Activated naive CD8-positive, alpha-beta T cell treated with anti-CD3 and anti-CD28 coated beads for 36 hours (primary cell): ENCODE data around the gene CADM2. TPM values are rescaled to one million over a fixed set of nuclear protein-coding genes. Genes with fewer than 3 reads are reported as not detected.

Experiments used
- DNase-seq: peaks from one replicate; pipeline ENCODE4 v3.0.0; 2021
- H3K27ac Mint-ChIP-seq: one replicate; pipeline ENCODE4 v1.8.0; 2022; ENCODE audit warnings: mild to moderate bottlenecking, moderate library complexity, mixed read lengths
- H3K27me3 Mint-ChIP-seq: one replicate; pipeline ENCODE4 v1.8.0; 2022; ENCODE audit warnings: mild to moderate bottlenecking, mixed read lengths
- H3K36me3 Mint-ChIP-seq: one replicate; pipeline ENCODE4 v1.8.0; 2021; ENCODE audit warnings: mild to moderate bottlenecking, mixed read lengths
- H3K4me1 Mint-ChIP-seq: one replicate; pipeline ENCODE4 v1.8.0; 2021; ENCODE audit warnings: mixed read lengths
- H3K4me3 Mint-ChIP-seq: one replicate; pipeline ENCODE4 v1.8.0; 2022; ENCODE audit warnings: mild to moderate bottlenecking, moderate library complexity, mixed read lengths
- H3K9me3 Mint-ChIP-seq: one replicate; pipeline ENCODE4 v1.8.0; 2022; ENCODE audit warnings: mixed read lengths
- total RNA-seq, 2 experiments: library from RNA; stranded (reverse); gene quantifications; one replicate each; pipeline ENCODE4 v1.2.3, GENCODE V29; 2021

Gene CADM2
- total RNA-seq, 2 experiments from 2014 or later = 0.21 to 0.40 TPM

- Mint-ChIP-seq H3K9me3 (no peaks in the 10 kb centered on the region), H3K4me1 (no peaks in the 10 kb centered on the region), H3K27ac (no peak overlapping the region), H3K4me3 (no peak overlapping the region), H3K27me3 (no peaks in the 10 kb centered on the region), H3K36me3 (no peaks in the 10 kb centered on the region)
- peak; percentile 32 for DNase-seq
Observed at GRCh38 chr3:85576091-85576690, 617.4 kb downstream of the CADM2 start.

- no peak for DNase-seq
- no peaks in the 10 kb centered on the region for H3K4me1 Mint-ChIP-seq
- no peaks in the 10 kb centered on the region for H3K9me3 Mint-ChIP-seq
- no peak overlapping the region for H3K27ac Mint-ChIP-seq
- no peak overlapping the region for H3K4me3 Mint-ChIP-seq
- H3K27me3 Mint-ChIP-seq = no peaks in the 10 kb centered on the region
- H3K36me3 Mint-ChIP-seq = no peaks in the 10 kb centered on the region
Observed at GRCh38 chr3:85576697-85577200, 618.0 kb downstream of the CADM2 start.

- no peaks in the 10 kb centered on the region for H3K36me3 Mint-ChIP-seq
- no peaks in the 10 kb centered on the region for H3K4me1 Mint-ChIP-seq
- DNase-seq = no peak
- no peak overlapping the region for H3K4me3 Mint-ChIP-seq
- no peak overlapping the region for H3K27ac Mint-ChIP-seq
- no peaks in the 10 kb centered on the region for H3K27me3 Mint-ChIP-seq
- no peaks in the 10 kb centered on the region for H3K9me3 Mint-ChIP-seq
Observed at GRCh38 chr3:85584779-85585356, 626.1 kb downstream of the CADM2 start.

GRCh38 chr3:85586018-85586417 lies 627.2 kb downstream of the CADM2 start:
- Mint-ChIP-seq H3K4me3 (no peak overlapping the region), H3K4me1 (no peaks in the 10 kb centered on the region), H3K27ac (no peak overlapping the region), H3K9me3 (no peaks in the 10 kb centered on the region), H3K27me3 (no peaks in the 10 kb centered on the region), H3K36me3 (no peaks in the 10 kb centered on the region)
- no peak for DNase-seq

GRCh38 chr3:85589145-85589544 lies 630.4 kb downstream of the CADM2 start:
- H3K4me3 Mint-ChIP-seq = no peak overlapping the region
- DNase-seq = no peak
- no peaks in the 10 kb centered on the region for H3K4me1 Mint-ChIP-seq
- no peaks in the 10 kb centered on the region for H3K36me3 Mint-ChIP-seq
- H3K27ac Mint-ChIP-seq = no peak overlapping the region
- no peaks in the 10 kb centered on the region for H3K9me3 Mint-ChIP-seq
- no peaks in the 10 kb centered on the region for H3K27me3 Mint-ChIP-seq

- Mint-ChIP-seq H3K4me1 (no peaks in the 10 kb centered on the region), H3K27me3 (no peaks in the 10 kb centered on the region), H3K36me3 (no peaks in the 10 kb centered on the region), H3K27ac (no peak overlapping the region), H3K9me3 (no peaks in the 10 kb centered on the region), H3K4me3 (no peak overlapping the region)
- DNase-seq = no peak
Observed at GRCh38 chr3:85591451-85591850, 632.7 kb downstream of the CADM2 start.

GRCh38 chr3:85592256-85592655 lies 633.5 kb downstream of the CADM2 start:
- Mint-ChIP-seq H3K9me3 (no peaks in the 10 kb centered on the region), H3K36me3 (no peaks in the 10 kb centered on the region), H3K27ac (no peak overlapping the region), H3K4me3 (no peak overlapping the region), H3K4me1 (no peaks in the 10 kb centered on the region), H3K27me3 (no peaks in the 10 kb centered on the region)
- no peak for DNase-seq

GRCh38 chr3:85594676-85595075 lies 635.9 kb downstream of the CADM2 start:
- H3K9me3 Mint-ChIP-seq = no peaks in the 10 kb centered on the region
- no peaks in the 10 kb centered on the region for H3K27me3 Mint-ChIP-seq
- DNase-seq = no peak
- H3K4me1 Mint-ChIP-seq = no peaks in the 10 kb centered on the region
- no peak overlapping the region for H3K4me3 Mint-ChIP-seq
- H3K36me3 Mint-ChIP-seq = no peaks in the 10 kb centered on the region
- H3K27ac Mint-ChIP-seq = no peak overlapping the region

GRCh38 chr3:85603378-85603777 lies 644.6 kb downstream of the CADM2 start:
- no peaks in the 10 kb centered on the region for H3K27me3 Mint-ChIP-seq
- no peaks in the 10 kb centered on the region for H3K9me3 Mint-ChIP-seq
- H3K4me3 Mint-ChIP-seq = no peak overlapping the region
- H3K36me3 Mint-ChIP-seq = no peaks in the 10 kb centered on the region
- H3K27ac Mint-ChIP-seq = no peak overlapping the region
- DNase-seq = no peak
- H3K4me1 Mint-ChIP-seq = no peaks in the 10 kb centered on the region

- H3K36me3 Mint-ChIP-seq = no peaks in the 10 kb centered on the region
- no peak overlapping the region for H3K27ac Mint-ChIP-seq
- no peaks in the 10 kb centered on the region for H3K27me3 Mint-ChIP-seq
- no peak overlapping the region for H3K4me3 Mint-ChIP-seq
- no peaks in the 10 kb centered on the region for H3K4me1 Mint-ChIP-seq
- DNase-seq = no peak
- H3K9me3 Mint-ChIP-seq = no peaks in the 10 kb centered on the region
Observed at GRCh38 chr3:85604641-85605040, 645.9 kb downstream of the CADM2 start.

GRCh38 chr3:85605066-85605465 lies 646.3 kb downstream of the CADM2 start:
- DNase-seq = no peak
- no peaks in the 10 kb centered on the region for H3K27me3 Mint-ChIP-seq
- H3K4me1 Mint-ChIP-seq = no peaks in the 10 kb centered on the region
- no peak overlapping the region for H3K4me3 Mint-ChIP-seq
- no peaks in the 10 kb centered on the region for H3K9me3 Mint-ChIP-seq
- no peaks in the 10 kb centered on the region for H3K36me3 Mint-ChIP-seq
- H3K27ac Mint-ChIP-seq = no peak overlapping the region

- Mint-ChIP-seq H3K36me3 (no peaks in the 10 kb centered on the region), H3K4me1 (no peaks in the 10 kb centered on the region), H3K27me3 (no peaks in the 10 kb centered on the region), H3K4me3 (no peak overlapping the region), H3K9me3 (no peaks in the 10 kb centered on the region), H3K27ac (no peak overlapping the region)
- DNase-seq = no peak
Observed at GRCh38 chr3:85626662-85627061, 667.9 kb downstream of the CADM2 start.

GRCh38 chr3:85627932-85628331 lies 669.1 kb downstream of the CADM2 start:
- no peaks in the 10 kb centered on the region for H3K36me3 Mint-ChIP-seq
- no peak for DNase-seq
- no peak overlapping the region for H3K4me3 Mint-ChIP-seq
- H3K9me3 Mint-ChIP-seq = no peaks in the 10 kb centered on the region
- no peaks in the 10 kb centered on the region for H3K27me3 Mint-ChIP-seq
- no peaks in the 10 kb centered on the region for H3K4me1 Mint-ChIP-seq
- H3K27ac Mint-ChIP-seq = no peak overlapping the region

- DNase-seq = no peak
- H3K9me3 Mint-ChIP-seq = no peaks in the 10 kb centered on the region
- H3K27ac Mint-ChIP-seq = no peak overlapping the region
- no peak overlapping the region for H3K4me3 Mint-ChIP-seq
- H3K4me1 Mint-ChIP-seq = no peaks in the 10 kb centered on the region
- H3K27me3 Mint-ChIP-seq = no peaks in the 10 kb centered on the region
- H3K36me3 Mint-ChIP-seq = no peaks in the 10 kb centered on the region
Observed at GRCh38 chr3:85631070-85631469, 672.3 kb downstream of the CADM2 start.

- DNase-seq = no peak
- Mint-ChIP-seq H3K4me1 (no peaks in the 10 kb centered on the region), H3K36me3 (no peaks in the 10 kb centered on the region), H3K27ac (no peak overlapping the region), H3K27me3 (no peaks in the 10 kb centered on the region), H3K9me3 (no peaks in the 10 kb centered on the region), H3K4me3 (no peak overlapping the region)
Observed at GRCh38 chr3:85632921-85633320, 674.1 kb downstream of the CADM2 start.

GRCh38 chr3:85652360-85652759 lies 693.6 kb downstream of the CADM2 start:
- Mint-ChIP-seq H3K4me3 (no peak overlapping the region), H3K4me1 (no peaks in the 10 kb centered on the region), H3K27me3 (no peaks in the 10 kb centered on the region), H3K27ac (no peak overlapping the region), H3K36me3 (no peaks in the 10 kb centered on the region), H3K9me3 (peaks cover 3% of the 10 kb centered on the region)
- DNase-seq = no peak
